Measurements from ENCODE around the gene XRRA1.
A peak's percentile ranks its signal among the peaks of the same experiment; 100 is the strongest.
"Not testable (repeated sequence)": the region's sequence is repeated elsewhere in the genome, so short reads cannot be mapped to it uniquely, and the experiment has no call there.

XRRA1 gene

GRCh38 chr11:74826901-74827300, 122.0 kb downstream of the XRRA1 start:
- no peak for DNase-seq (ENCODE audit: low read depth)

- not testable (repeated sequence) for DNase-seq (ENCODE audit: low read depth)
Observed at GRCh38 chr11:74825596-74825995, 123.3 kb downstream of the XRRA1 start.

- DNase-seq (ENCODE audit: low read depth): no peak
Observed at GRCh38 chr11:74824285-74824982, 124.5 kb downstream of the XRRA1 start.

GRCh38 chr11:74822170-74822569, 126.7 kb downstream of the XRRA1 start:
- DNase-seq (ENCODE audit: low read depth): peak; percentile 13

GRCh38 chr11:74820763-74821162, 128.1 kb downstream of the XRRA1 start:
- peak; percentile 96 for DNase-seq (ENCODE audit: low read depth)

GRCh38 chr11:74819400-74819799, 129.5 kb downstream of the XRRA1 start:
- DNase-seq (ENCODE audit: low read depth): peak; percentile 73

GRCh38 chr11:74818283-74818946, 130.5 kb downstream of the XRRA1 start:
- peak; percentile 10 for DNase-seq (ENCODE audit: low read depth)

- DNase-seq (ENCODE audit: low read depth): no peak
Observed at GRCh38 chr11:74816664-74817063, 132.2 kb downstream of the XRRA1 start.

- DNase-seq (ENCODE audit: low read depth): no peak
Observed at GRCh38 chr11:74815966-74816365, 132.9 kb downstream of the XRRA1 start.

GRCh38 chr11:74809801-74810200, 139.1 kb downstream of the XRRA1 start:
- peak; percentile 10 for DNase-seq (ENCODE audit: low read depth)

- DNase-seq (ENCODE audit: low read depth): no peak
Observed at GRCh38 chr11:74806267-74806666, 142.6 kb downstream of the XRRA1 start.

GRCh38 chr11:74791333-74792100, 157.4 kb downstream of the XRRA1 start:
- DNase-seq (ENCODE audit: low read depth): no peak
